WTC11 (cell line): Measurements from ENCODE around the gene SLC9A6. TPM values are rescaled to one million over a fixed set of nuclear protein-coding genes. Genes with fewer than 3 reads are reported as not detected.

ENCODE experiments used
- ATAC-seq: fragments of 200-7000 bp; cut with Tn5 transposase; 2 replicates; pipeline ENCODE4 v1.10.0; 2021; ENCODE audit warnings: mild to moderate bottlenecking, moderate library complexity
- CTCF ChIA-PET: fragments of 300-600 bp; sonication (Branson Sonifier 250); formaldehyde crosslinking; loops from one replicate; lab custom pipeline; 2021; ENCODE audit warnings: antibody characterized with exemption; lab: Charles Lee
- POLR2A ChIA-PET: fragments of 350-600 bp; sonication (Branson Sonifier 250); formaldehyde crosslinking; loops from one replicate; lab custom pipeline; 2021; ENCODE audit warnings: antibody characterized with exemption; lab: Charles Lee
- DNase-seq: peaks from one replicate; pipeline ENCODE4 v3.0.0; 2021; ENCODE audit warnings: low spot score
- H3K27ac Mint-ChIP-seq: 2 replicates; pipeline ENCODE4 v1.8.0; 2021; ENCODE audit warnings: mixed read lengths
- H3K27me3 Mint-ChIP-seq: 2 replicates; pipeline ENCODE4 v1.8.0; 2021; ENCODE audit warnings: low read depth, mild to moderate bottlenecking, moderate library complexity, mixed read lengths
- H3K36me3 Mint-ChIP-seq: 2 replicates; pipeline ENCODE4 v1.8.0; 2021; ENCODE audit warnings: mixed read lengths
- H3K4me1 Mint-ChIP-seq: 2 replicates; pipeline ENCODE4 v1.8.0; 2022; ENCODE audit warnings: mixed read lengths
- H3K4me3 Mint-ChIP-seq: 2 replicates; pipeline ENCODE4 v1.8.0; 2021; ENCODE audit warnings: mild to moderate bottlenecking, moderate library complexity, mixed read lengths
- H3K9me3 Mint-ChIP-seq: 2 replicates; pipeline ENCODE4 v1.8.0; 2021; ENCODE audit warnings: mixed read lengths
- ARID4B ChIP-seq: sonication (generic); formaldehyde crosslinking; IDR thresholded peaks from 2 replicates; pipeline ENCODE4 v1.8.0; 2023; ENCODE audit warnings: missing genetic modification reagents, mild to moderate bottlenecking, borderline replicate concordance
- CTCF ChIP-seq: fragments of 200-600 bp; IDR thresholded peaks from 2 replicates; pipeline ENCODE4 v1.8.0; 2022; ENCODE audit warnings: antibody characterized with exemption
- FOXK1 ChIP-seq: sonication (generic); formaldehyde crosslinking; IDR thresholded peaks from 2 replicates; pipeline ENCODE4 v1.8.0; 2022; ENCODE audit warnings: mild to moderate bottlenecking, moderate library complexity, missing genetic modification reagents
- GRHL2 ChIP-seq: fragments of 250-450 bp; sonication (Bioruptor Pico); IDR thresholded peaks from 2 replicates; pipeline ENCODE4 v1.8.0; 2022; ENCODE audit warnings: mild to moderate bottlenecking, moderate library complexity; ENCODE audit not compliant: insufficient replicate concordance, severe bottlenecking
- GTF2I ChIP-seq: fragments of 250-450 bp; sonication (Bioruptor Pico); conservative IDR thresholded peaks from 2 replicates; pipeline ENCODE4 v1.4.0; 2021; ENCODE audit warnings: mild to moderate bottlenecking
- HMGA2 ChIP-seq: fragments of 250-450 bp; sonication (Bioruptor Pico); IDR thresholded peaks from 2 replicates; pipeline ENCODE4 v1.4.0; 2021; ENCODE audit warnings: mild to moderate bottlenecking, moderate library complexity
- IRF2 ChIP-seq: sonication (generic); formaldehyde crosslinking; IDR thresholded peaks from 2 replicates; pipeline ENCODE4 v1.8.0; 2022; ENCODE audit warnings: low read depth, missing genetic modification reagents, borderline replicate concordance
- JUN ChIP-seq: sonication (generic); formaldehyde crosslinking; IDR thresholded peaks from 2 replicates; pipeline ENCODE4 v1.8.0; 2023; ENCODE audit warnings: mild to moderate bottlenecking, missing genetic modification reagents
- NR1H2 ChIP-seq: sonication (generic); formaldehyde crosslinking; IDR thresholded peaks from 2 replicates; pipeline ENCODE4 v1.9.0; 2021; ENCODE audit warnings: mild to moderate bottlenecking, moderate library complexity, missing genetic modification reagents
- PREB ChIP-seq: sonication (generic); formaldehyde crosslinking; IDR thresholded peaks from 2 replicates; pipeline ENCODE4 v1.8.1; 2022; ENCODE audit warnings: mild to moderate bottlenecking, missing genetic modification reagents, moderate library complexity, borderline replicate concordance
- SMAD3 ChIP-seq: sonication (generic); formaldehyde crosslinking; IDR thresholded peaks from 2 replicates; pipeline ENCODE4 v1.8.0; 2022; ENCODE audit warnings: missing genetic modification reagents, mild to moderate bottlenecking, borderline replicate concordance
- TEAD1 ChIP-seq: sonication (generic); formaldehyde crosslinking; IDR thresholded peaks from 2 replicates; pipeline ENCODE4 v1.8.0; 2022; ENCODE audit warnings: mild to moderate bottlenecking, missing genetic modification reagents
- ZMAT4 ChIP-seq: fragments of 250-450 bp; sonication (Bioruptor Pico); IDR thresholded peaks from 2 replicates; pipeline ENCODE4 v1.9.0; 2021; ENCODE audit warnings: mild to moderate bottlenecking
- ZNF121 ChIP-seq: sonication (generic); formaldehyde crosslinking; IDR thresholded peaks from 2 replicates; pipeline ENCODE4 v1.8.0; 2023; ENCODE audit warnings: missing genetic modification reagents
- ZNF138 ChIP-seq: sonication (generic); formaldehyde crosslinking; conservative IDR thresholded peaks from 2 replicates; pipeline ENCODE4 v1.8.1; 2022; ENCODE audit warnings: mild to moderate bottlenecking, moderate library complexity, missing genetic modification reagents
- ZNF232 ChIP-seq: sonication (generic); formaldehyde crosslinking; IDR thresholded peaks from 2 replicates; pipeline ENCODE4 v1.8.0; 2022; ENCODE audit warnings: mild to moderate bottlenecking, missing genetic modification reagents
- ZNF263 ChIP-seq: sonication (generic); formaldehyde crosslinking; IDR thresholded peaks from 2 replicates; pipeline ENCODE4 v1.8.1; 2022; ENCODE audit warnings: low read depth, mild to moderate bottlenecking, moderate library complexity, missing genetic modification reagents
- ZNF423 ChIP-seq: fragments of 250-450 bp; sonication (Bioruptor Pico); IDR thresholded peaks from 2 replicates; pipeline ENCODE4 v2.1.2; 2022; ENCODE audit warnings: mild to moderate bottlenecking, moderate library complexity
- ZNF425 ChIP-seq: fragments of 250-450 bp; sonication (Bioruptor Pico); conservative IDR thresholded peaks from 2 replicates; pipeline ENCODE4 v1.9.0; 2021; ENCODE audit warnings: mild to moderate bottlenecking
- ZNF671 ChIP-seq: fragments of 250-450 bp; sonication (Bioruptor Pico); IDR thresholded peaks from 2 replicates; pipeline ENCODE4 v1.8.0; 2021; ENCODE audit warnings: mild to moderate bottlenecking
- total RNA-seq: library from RNA; stranded (reverse); gene quantifications from 3 replicates; pipeline ENCODE4 v1.2.3, GENCODE V29; 2021
- TF ChIP-seq, protein P1 (sequence below): fragments of 250-450 bp; sonication (Bioruptor Pico); IDR thresholded peaks from 2 replicates; pipeline ENCODE4 v1.8.0; 2021; ENCODE audit warnings: mild to moderate bottlenecking
- TF ChIP-seq, protein P2 (sequence below): fragments of 250-450 bp; sonication (Bioruptor Pico); IDR thresholded peaks from 2 replicates; pipeline ENCODE4 v1.9.0; 2021; ENCODE audit warnings: mild to moderate bottlenecking, borderline replicate concordance

Gene SLC9A6
- total RNA-seq, 1 experiment from 2014 or later: 9.6 TPM

GRCh38 chrX:136057567-136057966 lies 72.3 kb downstream of the SLC9A6 start:
- Mint-ChIP-seq H3K4me1 (no peaks in the 10 kb centered on the region), H3K4me3 (no peak overlapping the region), H3K27me3 (no peaks in the 10 kb centered on the region), H3K27ac (no peak overlapping the region), H3K9me3 (no peaks in the 10 kb centered on the region), H3K36me3 (no peaks in the 10 kb centered on the region)
- no peak for ATAC-seq
- POLR2A ChIA-PET: no interaction called here
- CTCF ChIA-PET: interaction anchor here (0.9 kb wide), 1 partner anchor 152 kb away, joined by 3 read pairs; no protein-coding TSS in a partner anchor
- DNase-seq: no peak
- TF ChIP-seq GTF2I (CRISPR knock-in tag) (no peak), TEAD1 (CRISPR knock-in tag) (no peak), ARID4B (CRISPR knock-in tag) (no peak), ZNF121 (CRISPR knock-in tag) (no peak), ZNF232 (CRISPR knock-in tag) (no peak), ZNF263 (no peak), NR1H2 (no peak), ZNF425 (CRISPR knock-in tag) (no peak), FOXK1 (CRISPR knock-in tag) (no peak), HMGA2 (CRISPR knock-in tag) (no peak), IRF2 (no peak), SMAD3 (no peak), ZNF671 (CRISPR knock-in tag) (no peak), CTCF (no peak), ZNF423 (CRISPR knock-in tag) (no peak), ZNF138 (no peak), ZMAT4 (no peak)

DNA sequence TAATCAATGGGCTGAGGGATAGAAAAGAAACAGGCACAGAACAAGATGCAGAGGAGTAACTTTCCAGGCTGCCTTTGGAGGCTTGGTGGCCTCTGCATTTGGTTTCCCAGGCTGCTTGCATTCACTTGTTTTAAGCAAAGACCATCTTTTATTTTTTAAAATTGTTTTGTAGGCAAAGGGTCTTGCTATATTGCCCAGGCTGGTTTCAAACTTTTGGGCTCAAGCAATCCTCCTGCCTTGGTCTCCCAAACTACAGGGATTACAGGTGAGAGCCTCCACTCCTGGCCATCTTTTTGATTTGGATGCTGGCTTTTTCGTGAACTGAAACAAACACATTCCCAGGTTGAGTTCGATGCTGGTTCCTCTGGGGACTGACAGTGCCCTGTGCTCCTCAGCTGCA lies 74.1 kb downstream of the SLC9A6 start:
- Mint-ChIP-seq H3K27ac (no peak overlapping the region), H3K9me3 (no peaks in the 10 kb centered on the region), H3K4me3 (no peak overlapping the region), H3K36me3 (no peaks in the 10 kb centered on the region), H3K4me1 (no peaks in the 10 kb centered on the region), H3K27me3 (no peaks in the 10 kb centered on the region)
- ChIA-PET POLR2A (no interaction called here), CTCF (no interaction called here)
- no peak for DNase-seq
- no peak for ATAC-seq
- TF ChIP-seq JUN (CRISPR knock-in tag) (no peak), IRF2 (no peak), ZNF423 (CRISPR knock-in tag) (no peak), PREB (CRISPR knock-in tag) (no peak), FOXK1 (CRISPR knock-in tag) (no peak), GRHL2 (no peak)
- TF ChIP-seq, protein P1, sequence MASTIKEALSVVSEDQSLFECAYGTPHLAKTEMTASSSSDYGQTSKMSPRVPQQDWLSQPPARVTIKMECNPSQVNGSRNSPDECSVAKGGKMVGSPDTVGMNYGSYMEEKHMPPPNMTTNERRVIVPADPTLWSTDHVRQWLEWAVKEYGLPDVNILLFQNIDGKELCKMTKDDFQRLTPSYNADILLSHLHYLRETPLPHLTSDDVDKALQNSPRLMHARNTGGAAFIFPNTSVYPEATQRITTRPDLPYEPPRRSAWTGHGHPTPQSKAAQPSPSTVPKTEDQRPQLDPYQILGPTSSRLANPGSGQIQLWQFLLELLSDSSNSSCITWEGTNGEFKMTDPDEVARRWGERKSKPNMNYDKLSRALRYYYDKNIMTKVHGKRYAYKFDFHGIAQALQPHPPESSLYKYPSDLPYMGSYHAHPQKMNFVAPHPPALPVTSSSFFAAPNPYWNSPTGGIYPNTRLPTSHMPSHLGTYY (CRISPR knock-in tag): no peak
- TF ChIP-seq, protein P2, sequence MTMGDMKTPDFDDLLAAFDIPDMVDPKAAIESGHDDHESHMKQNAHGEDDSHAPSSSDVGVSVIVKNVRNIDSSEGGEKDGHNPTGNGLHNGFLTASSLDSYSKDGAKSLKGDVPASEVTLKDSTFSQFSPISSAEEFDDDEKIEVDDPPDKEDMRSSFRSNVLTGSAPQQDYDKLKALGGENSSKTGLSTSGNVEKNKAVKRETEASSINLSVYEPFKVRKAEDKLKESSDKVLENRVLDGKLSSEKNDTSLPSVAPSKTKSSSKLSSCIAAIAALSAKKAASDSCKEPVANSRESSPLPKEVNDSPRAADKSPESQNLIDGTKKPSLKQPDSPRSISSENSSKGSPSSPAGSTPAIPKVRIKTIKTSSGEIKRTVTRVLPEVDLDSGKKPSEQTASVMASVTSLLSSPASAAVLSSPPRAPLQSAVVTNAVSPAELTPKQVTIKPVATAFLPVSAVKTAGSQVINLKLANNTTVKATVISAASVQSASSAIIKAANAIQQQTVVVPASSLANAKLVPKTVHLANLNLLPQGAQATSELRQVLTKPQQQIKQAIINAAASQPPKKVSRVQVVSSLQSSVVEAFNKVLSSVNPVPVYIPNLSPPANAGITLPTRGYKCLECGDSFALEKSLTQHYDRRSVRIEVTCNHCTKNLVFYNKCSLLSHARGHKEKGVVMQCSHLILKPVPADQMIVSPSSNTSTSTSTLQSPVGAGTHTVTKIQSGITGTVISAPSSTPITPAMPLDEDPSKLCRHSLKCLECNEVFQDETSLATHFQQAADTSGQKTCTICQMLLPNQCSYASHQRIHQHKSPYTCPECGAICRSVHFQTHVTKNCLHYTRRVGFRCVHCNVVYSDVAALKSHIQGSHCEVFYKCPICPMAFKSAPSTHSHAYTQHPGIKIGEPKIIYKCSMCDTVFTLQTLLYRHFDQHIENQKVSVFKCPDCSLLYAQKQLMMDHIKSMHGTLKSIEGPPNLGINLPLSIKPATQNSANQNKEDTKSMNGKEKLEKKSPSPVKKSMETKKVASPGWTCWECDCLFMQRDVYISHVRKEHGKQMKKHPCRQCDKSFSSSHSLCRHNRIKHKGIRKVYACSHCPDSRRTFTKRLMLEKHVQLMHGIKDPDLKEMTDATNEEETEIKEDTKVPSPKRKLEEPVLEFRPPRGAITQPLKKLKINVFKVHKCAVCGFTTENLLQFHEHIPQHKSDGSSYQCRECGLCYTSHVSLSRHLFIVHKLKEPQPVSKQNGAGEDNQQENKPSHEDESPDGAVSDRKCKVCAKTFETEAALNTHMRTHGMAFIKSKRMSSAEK: no peak
